NCI-H82 treated with DMSO at 0.1 percent for 48 hours (cell line): ENCODE measurements around the gene LCMT2.

ENCODE experiments used
- DNase-seq: peaks from one replicate; lab custom pipeline; 2025; ENCODE audit not compliant: unreplicated experiment; lab: John Stamatoyannopoulos, UW

LCMT2 gene

GRCh38 chr15:43329960-43330779, at the start of gene LCMT2:
LCMT2 (minus strand) TSS chr15:43330573; CDS start chr15:43330489, 84 bp downstream.
- DNase-seq, result peak; percentile 84

- peak; percentile 44 for DNase-seq
Observed at GRCh38 chr15:43378601-43379000, 48.2 kb upstream of the LCMT2 start.

- no peak for DNase-seq
Observed at GRCh38 chr15:43376017-43376705, 45.8 kb upstream of the LCMT2 start.

- peak; percentile 73 for DNase-seq
Observed at GRCh38 chr15:43370975-43371974, 40.9 kb upstream of the LCMT2 start, which contains the start of the genes TUBGCP4 and ZSCAN29. TUBGCP4 (plus strand) TSS chr15:43371101; CDS start chr15:43371355, 254 bp downstream. ZSCAN29 (minus strand) TSS chr15:43371043; CDS start chr15:43369913, 1,130 bp downstream.

GRCh38 chr15:43370310-43370974, 40.1 kb upstream of the LCMT2 start:
- no peak for DNase-seq

GRCh38 chr15:43361313-43361903, 31.0 kb upstream of the LCMT2 start:
- no peak for DNase-seq

GRCh38 chr15:43360821-43361220, 30.4 kb upstream of the LCMT2 start:
- no peak for DNase-seq

GRCh38 chr15:43352693-43353382, 22.5 kb upstream of the LCMT2 start:
- DNase-seq, result no peak

- DNase-seq, result no peak
Observed at GRCh38 chr15:43347114-43347513, 16.7 kb upstream of the LCMT2 start.

GRCh38 chr15:43346305-43346704, 15.9 kb upstream of the LCMT2 start:
- no peak for DNase-seq

GRCh38 chr15:43330780-43331087, 361 bp upstream of the LCMT2 start:
- DNase-seq, result no peak

GRCh38 chr15:43329217-43329959, 985 bp downstream of the LCMT2 start:
- DNase-seq, result no peak

- no peak for DNase-seq
Observed at GRCh38 chr15:43325039-43325684, 5.2 kb downstream of the LCMT2 start.

GRCh38 chr15:43318990-43319771, 11.2 kb downstream of the LCMT2 start:
- DNase-seq, result no peak

GRCh38 chr15:43317566-43318184, 12.7 kb downstream of the LCMT2 start:
- DNase-seq, result no peak

GRCh38 chr15:43316971-43317346, 13.4 kb downstream of the LCMT2 start:
- DNase-seq, result no peak
